Activated naive CD4-positive, alpha-beta T cell treated with Interleukin-2 at 50 U/mL for 16 hours (primary cell): Measurements from ENCODE around the gene ADAMTS14.

Experiments
- DNase-seq: peaks from one replicate; pipeline ENCODE4 v3.0.0-alpha.2; 2020

ADAMTS14 gene

DNA sequence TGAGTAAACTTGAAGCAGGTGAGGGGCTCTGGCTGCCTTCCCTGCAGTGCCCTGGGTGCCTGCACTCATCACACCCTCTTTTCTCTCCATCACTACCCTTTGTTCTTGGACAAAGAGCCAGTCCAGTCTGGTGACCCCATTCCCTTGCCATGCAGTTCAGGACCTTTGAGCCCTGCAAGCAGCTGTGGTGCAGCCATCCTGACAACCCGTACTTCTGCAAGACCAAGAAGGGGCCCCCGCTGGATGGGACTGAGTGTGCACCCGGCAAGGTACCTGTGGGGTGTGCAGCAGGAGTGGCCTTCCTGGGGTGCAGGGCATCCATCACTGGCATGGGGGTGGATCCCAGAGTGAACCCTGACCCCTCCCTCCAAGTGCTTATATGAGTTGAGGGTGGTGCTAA is 64.2 kb downstream of the ADAMTS14 start:
- DNase-seq = no peak

DNA sequence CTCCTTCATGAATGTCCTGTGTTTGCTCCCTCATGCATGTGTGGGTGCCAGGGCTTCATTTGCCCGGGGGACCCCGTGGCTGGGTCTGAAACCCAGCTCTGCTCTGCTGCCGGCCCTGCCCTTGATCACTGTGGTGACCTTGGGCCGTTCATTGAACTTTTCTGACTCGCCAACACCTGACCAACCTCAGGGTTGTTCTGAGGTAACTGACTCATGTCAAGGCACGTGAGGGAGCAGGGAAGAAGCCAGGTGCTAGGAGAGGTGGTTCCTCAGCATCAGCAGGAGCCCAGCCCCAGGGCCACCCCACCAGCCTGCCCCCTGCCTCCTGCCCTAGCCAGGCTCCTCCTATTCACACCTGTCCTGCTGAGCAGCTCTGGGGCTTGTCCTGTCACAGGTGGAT is 64.9 kb downstream of the ADAMTS14 start:
- no peak for DNase-seq

- DNase-seq = no peak
These were observed 65.9 kb downstream of the ADAMTS14 start for GRCh38 chr10:70738006-70738760.

DNA sequence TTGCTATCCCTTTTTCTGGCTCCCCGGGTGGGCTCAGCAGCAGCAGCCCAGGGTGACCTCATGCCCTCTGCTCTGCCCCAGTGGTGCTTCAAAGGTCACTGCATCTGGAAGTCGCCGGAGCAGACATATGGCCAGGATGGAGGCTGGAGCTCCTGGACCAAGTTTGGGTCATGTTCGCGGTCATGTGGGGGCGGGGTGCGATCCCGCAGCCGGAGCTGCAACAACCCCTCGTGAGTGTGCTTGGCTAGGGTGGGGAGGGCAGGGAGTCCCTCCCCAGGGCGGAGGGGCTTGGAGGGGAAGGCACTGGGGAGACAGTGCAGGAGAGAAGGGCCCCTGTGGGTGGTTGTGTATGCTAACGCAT is 66.4 kb downstream of the ADAMTS14 start:
- DNase-seq = no peak

DNA sequence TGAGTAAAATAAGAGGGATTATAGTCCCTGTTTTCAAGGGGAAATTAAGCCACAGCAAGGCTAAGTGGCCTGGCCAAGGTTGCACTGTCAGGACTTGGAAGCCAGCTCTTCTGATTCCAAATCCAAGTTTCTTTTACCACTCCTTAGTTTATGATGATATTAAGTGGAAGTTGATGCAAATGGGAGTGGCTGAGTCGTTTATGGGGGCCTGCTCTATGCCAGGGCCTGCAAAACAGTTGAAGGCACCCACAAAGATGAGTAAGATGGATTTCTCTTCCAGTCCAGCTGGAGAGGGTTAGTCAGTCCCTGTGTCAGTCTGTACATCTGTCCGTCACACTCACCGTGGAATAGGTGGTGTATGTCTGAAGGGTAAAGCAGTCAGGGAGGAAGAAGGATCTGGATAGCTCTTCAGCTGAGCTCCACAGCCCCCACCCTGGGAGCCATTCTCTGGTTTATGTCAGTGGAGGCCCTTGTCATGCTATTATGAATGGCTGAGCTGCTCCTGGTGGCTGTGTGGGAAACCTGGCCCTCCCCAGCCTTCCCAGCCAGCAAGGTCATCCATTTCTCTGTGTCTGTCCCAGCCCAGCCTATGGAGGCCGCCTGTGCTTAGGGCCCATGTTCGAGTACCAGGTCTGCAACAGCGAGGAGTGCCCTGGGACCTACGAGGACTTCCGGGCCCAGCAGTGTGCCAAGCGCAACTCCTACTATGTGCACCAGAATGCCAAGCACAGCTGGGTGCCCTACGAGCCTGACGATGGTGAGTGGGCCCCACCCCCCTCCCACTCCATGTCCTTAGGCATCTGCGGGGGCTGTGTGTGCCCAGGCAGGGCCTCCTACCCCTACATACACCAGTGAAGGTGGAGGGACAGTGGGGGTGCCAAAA is 68.3 kb downstream of the ADAMTS14 start:
- no peak for DNase-seq

DNA sequence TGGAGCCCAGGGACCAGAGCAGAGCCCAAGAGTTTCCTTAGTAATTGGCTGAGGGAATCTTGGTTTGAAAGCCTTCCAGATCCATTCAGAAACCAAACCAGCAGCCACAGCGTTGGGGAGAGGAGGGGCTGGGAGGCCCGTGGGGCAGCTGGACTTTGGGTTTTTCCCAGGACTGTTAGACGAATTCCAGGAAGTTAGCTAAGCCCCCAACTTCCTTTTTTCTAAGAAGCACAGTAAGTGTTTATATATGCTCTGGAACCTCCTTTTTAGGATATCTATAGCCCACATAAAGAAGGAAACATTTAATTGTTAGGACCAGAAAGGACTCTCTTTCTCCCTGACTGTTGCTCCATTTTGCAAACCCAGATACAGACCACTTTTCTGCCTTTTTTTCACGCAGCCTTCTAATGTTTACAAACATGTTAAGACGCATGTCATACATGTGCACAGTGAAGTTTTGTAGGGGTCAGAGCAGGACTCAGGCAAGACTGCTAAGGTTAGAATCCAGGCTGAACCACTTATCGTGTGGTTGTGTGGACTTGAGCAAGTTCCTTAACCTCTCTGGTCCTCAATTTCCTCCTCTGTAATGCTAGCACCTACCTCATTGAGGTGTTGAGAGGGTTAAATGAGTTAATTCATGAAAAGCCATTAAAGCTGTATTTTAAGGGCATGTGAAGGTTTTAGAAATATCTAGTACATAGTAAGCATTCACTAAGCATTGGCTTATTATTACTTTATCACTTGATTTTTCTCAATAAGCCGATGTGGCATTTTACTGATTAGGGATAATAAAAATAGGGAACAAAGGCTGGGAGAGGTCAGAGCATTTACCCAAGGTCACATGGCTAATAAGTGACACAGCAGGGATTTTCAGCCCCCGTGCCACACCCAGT is 70.5 kb downstream of the ADAMTS14 start:
- DNase-seq = no peak

DNA sequence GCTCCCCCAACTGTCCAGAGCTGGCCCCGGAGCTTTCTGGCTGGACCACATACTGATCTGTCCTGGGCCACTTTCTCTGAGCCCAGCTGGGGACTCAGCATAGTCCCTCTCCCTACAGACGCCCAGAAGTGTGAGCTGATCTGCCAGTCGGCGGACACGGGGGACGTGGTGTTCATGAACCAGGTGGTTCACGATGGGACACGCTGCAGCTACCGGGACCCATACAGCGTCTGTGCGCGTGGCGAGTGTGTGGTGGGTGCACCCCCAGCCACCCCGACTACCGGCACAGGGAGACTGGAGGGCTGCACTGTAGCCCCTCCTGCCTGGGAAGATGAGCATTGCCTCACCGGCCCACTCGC is 71.1 kb downstream of the ADAMTS14 start:
- DNase-seq = no peak

DNA sequence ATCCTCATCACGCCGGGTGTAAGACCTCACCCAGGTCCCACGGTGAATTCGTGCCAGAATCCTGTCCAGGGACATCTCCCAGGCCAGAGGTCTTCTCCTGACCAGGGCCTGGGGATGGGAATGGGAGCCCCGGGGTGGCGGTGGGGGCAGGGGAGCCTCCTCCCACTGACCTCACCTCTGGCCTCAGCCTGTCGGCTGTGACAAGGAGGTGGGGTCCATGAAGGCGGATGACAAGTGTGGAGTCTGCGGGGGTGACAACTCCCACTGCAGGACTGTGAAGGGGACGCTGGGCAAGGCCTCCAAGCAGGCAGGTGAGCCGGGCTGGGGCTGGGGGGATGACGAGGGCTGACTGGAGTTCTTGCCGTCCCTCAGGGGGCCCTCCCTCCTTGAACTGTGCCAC is 71.6 kb downstream of the ADAMTS14 start:
- no peak for DNase-seq

GRCh38 chr10:70744617-70745143 is 72.4 kb downstream of the ADAMTS14 start:
- DNase-seq = no peak

GRCh38 chr10:70745555-70745954 is 73.2 kb downstream of the ADAMTS14 start:
- no peak for DNase-seq

- no peak for DNase-seq
These were observed 75.1 kb downstream of the ADAMTS14 start for GRCh38 chr10:70747192-70747965.

DNA sequence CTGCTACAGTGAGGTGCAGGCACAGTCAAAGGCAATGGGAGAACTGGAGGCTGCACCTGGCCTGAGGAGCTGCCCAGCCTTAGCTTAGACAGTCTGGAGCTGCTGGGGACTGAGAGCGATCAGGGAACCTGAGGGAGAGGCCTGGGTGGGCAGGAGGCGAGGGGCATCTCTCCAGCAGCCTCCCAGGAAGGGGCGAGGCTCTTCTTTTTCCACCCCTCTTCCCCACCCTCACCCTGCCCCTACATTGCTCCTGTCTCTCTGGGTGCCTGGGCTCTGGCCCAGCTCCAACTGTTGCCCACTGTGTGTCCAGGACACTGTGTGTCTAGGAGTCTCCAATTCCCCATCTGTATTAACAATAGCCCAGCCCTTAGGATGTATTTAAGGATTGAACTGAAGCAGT is 76.0 kb downstream of the ADAMTS14 start:
- DNase-seq = no peak

DNA sequence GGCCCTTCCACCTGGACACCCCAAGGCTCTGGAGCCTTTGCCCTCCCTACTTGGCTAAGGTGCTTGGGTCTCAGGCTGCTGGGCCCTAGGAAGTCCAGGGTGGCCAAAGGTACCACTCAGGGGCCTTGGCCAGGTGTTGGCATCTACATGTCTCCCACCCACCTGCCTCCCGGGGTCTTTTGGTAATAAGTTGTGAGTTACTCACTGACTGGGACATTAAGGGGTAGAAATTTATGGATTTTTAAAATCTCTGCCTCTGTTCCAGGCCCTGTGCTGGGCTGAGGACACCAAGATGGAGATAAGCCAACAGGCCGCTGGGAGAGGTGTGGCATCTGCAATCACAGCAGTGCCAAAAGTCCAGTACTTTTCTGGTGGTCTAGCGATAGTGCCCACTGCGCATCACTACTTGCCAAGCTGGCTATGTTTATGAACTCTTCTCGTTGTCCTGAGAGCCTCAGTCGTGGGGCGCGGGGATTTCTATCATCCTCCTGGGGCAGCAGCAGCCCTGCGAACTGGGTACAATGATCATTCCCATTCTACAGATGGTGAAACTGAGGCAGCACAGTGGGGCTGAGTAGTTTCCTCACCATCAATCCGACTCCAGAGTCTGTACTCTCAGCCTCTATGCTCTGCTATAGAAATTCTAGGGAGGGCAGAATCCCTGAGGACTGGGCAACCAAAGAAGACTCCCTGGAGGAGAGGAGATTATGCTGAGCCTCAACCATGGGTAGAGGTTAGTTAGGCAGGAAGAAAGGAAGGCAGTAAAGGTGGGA is 76.7 kb downstream of the ADAMTS14 start:
- no peak for DNase-seq

DNA sequence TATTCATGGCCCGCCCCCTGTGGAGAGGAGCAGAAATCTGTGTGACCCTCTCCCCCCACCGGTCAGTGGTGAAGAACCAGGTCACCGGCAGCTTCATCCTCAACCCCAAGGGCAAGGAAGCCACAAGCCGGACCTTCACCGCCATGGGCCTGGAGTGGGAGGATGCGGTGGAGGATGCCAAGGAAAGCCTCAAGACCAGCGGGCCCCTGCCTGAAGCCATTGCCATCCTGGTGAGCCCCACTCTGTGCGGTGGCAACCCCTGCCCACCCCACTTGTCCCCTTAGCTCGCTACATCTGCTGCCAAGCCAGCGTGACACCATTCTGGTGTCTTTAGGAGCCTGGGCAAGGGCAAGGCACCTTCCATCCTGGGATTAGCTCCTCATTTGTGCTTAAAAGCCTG is 77.5 kb downstream of the ADAMTS14 start:
- DNase-seq = no peak

DNA sequence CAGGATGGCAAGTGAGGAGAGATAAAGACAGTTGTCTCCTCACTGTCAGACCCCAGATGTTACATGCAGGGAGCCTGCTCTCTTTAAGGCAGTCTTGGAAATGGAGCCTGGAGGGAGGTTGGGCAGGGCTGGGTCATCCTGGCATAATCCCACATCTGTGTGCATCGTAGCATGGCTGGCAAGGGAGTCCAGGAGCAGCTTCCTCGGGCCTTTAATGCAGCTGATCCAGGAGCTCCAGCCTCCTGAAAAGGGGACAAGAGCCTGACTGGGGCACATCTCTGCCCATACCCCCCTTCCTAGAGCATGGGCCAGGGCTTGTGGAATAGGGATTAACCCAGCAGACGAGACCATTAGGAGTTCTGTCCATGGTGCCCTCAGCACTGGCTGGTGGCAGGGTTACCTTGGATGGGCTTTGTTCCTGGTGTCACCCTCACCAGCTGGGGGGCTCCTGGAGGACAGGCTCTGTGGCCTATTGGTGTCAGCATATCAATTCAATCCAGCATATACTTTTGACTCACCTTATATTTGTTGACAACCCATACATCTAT is 77.9 kb downstream of the ADAMTS14 start:
- DNase-seq = no peak

DNA sequence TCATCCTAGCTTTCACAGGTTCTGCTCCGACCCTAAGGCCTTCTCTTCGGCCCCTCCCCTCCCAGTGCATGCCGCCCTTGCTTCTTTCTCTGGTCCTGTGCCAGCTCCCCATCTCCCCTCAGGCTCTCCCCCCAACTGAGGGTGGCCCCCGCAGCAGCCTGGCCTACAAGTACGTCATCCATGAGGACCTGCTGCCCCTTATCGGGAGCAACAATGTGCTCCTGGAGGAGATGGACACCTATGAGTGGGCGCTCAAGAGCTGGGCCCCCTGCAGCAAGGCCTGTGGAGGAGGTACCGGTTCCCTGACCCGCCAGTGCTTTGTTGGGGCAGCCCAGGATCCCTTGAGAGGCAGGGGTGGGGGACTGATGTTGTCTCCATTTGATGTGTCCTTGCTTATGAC is 79.0 kb downstream of the ADAMTS14 start:
- DNase-seq = no peak

DNA sequence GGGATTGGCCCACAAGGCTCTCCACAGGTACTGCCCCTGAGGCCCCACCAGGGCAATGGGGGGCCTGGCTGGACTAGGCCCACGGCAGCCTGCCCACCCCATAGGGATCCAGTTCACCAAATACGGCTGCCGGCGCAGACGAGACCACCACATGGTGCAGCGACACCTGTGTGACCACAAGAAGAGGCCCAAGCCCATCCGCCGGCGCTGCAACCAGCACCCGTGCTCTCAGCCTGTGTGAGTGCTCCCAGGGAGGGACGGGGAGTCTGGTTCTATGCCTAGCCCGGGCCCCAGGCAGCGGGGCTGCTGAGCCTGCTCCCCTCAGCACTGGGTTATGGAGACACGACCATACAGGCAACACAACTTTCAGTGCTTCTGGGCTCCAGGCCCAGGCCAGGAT is 79.7 kb downstream of the ADAMTS14 start:
- DNase-seq = no peak

- DNase-seq = no peak
These were observed 80.3 kb downstream of the ADAMTS14 start for GRCh38 chr10:70752571-70752970.

GRCh38 chr10:70753026-70753663 is 80.8 kb downstream of the ADAMTS14 start:
- DNase-seq = no peak

- no peak for DNase-seq
These were observed 81.7 kb downstream of the ADAMTS14 start for GRCh38 chr10:70753841-70754621.
